Measurements from ENCODE around the gene GRB7. TPM values are rescaled to one million over a fixed set of nuclear protein-coding genes. Genes with fewer than 3 reads are reported as not detected.

Gene GRB7
- total RNA-seq, 1 donor from 2014 or later, result not detected

DNA sequence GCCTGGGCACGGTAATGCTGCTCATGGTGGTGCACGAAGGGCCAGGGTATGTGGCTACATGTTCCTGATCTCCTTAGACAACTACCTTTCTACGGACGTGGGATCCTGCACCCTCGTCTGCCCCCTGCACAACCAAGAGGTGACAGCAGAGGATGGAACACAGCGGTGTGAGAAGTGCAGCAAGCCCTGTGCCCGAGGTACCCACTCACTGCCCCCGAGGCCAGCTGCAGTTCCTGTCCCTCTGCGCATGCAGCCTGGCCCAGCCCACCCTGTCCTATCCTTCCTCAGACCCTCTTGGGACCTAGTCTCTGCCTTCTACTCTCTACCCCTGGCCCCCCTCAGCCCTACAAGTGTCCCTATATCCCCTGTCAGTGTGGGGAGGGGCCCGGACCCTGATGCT is 25.9 kb upstream of the GRB7 start:
- DNase-seq (ENCODE audit: low read depth, low spot score), result no peak
- Mint-ChIP-seq H3K9me3 (no peaks in the 10 kb centered on the region), H3K36me3 (ENCODE audit: low read depth) (no peaks in the 10 kb centered on the region), H3K27me3 (ENCODE audit: low read depth) (no peaks in the 10 kb centered on the region), H3K27ac (ENCODE audit: unreplicated experiment) (no peak overlapping the region), H3K4me1 (no peaks in the 10 kb centered on the region), H3K4me3 (no peak overlapping the region)
- TF ChIP-seq, protein P1, sequence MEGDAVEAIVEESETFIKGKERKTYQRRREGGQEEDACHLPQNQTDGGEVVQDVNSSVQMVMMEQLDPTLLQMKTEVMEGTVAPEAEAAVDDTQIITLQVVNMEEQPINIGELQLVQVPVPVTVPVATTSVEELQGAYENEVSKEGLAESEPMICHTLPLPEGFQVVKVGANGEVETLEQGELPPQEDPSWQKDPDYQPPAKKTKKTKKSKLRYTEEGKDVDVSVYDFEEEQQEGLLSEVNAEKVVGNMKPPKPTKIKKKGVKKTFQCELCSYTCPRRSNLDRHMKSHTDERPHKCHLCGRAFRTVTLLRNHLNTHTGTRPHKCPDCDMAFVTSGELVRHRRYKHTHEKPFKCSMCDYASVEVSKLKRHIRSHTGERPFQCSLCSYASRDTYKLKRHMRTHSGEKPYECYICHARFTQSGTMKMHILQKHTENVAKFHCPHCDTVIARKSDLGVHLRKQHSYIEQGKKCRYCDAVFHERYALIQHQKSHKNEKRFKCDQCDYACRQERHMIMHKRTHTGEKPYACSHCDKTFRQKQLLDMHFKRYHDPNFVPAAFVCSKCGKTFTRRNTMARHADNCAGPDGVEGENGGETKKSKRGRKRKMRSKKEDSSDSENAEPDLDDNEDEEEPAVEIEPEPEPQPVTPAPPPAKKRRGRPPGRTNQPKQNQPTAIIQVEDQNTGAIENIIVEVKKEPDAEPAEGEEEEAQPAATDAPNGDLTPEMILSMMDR (conservative IDR thresholded peaks at IDR 0.05), result no peak

DNA sequence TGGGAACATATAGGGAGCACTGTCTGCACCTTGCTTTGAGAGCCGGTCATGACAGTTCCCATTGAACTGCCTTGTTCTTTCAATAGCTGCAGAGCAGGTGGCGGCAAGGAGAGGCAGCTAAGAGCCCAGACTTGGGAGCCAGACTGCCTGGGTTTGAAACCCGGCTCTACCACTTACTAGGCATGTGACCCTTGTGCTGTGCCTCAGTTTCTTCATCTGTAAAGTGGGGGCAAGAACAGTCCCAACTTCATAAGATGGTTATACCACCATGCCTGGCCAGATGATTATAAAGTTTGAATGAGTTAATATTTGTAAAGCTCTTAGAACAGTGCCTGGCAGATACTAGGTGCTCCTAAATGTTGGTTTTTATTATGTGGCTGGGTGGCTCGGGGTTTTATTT is 23.5 kb upstream of the GRB7 start:
- Mint-ChIP-seq H3K27ac (ENCODE audit: unreplicated experiment) (no peak overlapping the region), H3K36me3 (ENCODE audit: low read depth) (no peaks in the 10 kb centered on the region), H3K4me3 (no peak overlapping the region), H3K9me3 (no peaks in the 10 kb centered on the region), H3K4me1 (no peaks in the 10 kb centered on the region), H3K27me3 (ENCODE audit: low read depth) (no peaks in the 10 kb centered on the region)
- TF ChIP-seq, protein P1 (conservative IDR thresholded peaks at IDR 0.05), result no peak
- DNase-seq (ENCODE audit: low read depth, low spot score), result no peak

DNA sequence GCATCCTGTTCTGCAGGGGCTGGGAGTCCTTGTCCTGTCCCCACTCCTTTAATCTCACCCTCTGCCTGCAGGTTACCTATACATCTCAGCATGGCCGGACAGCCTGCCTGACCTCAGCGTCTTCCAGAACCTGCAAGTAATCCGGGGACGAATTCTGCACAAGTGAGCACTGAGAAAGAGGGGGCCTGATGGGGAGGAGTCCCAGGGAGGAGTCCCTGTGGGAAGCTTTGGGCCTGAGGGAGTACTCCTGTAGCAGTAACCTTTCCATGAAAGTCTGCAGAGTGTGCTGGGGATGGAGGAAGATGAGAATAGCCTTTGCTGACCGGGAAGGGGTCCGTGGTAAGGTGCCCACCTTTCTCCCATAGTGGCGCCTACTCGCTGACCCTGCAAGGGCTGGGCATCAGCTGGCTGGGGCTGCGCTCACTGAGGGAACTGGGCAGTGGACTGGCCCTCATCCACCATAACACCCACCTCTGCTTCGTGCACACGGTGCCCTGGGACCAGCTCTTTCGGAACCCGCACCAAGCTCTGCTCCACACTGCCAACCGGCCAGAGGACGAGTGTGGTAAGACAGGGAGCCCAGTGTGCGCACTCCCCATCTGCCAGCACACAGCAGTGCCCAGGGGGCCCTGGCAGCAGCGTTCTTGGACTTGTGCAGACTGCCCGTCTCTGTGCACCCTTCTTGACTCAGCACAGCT is 22.2 kb upstream of the GRB7 start:
- Mint-ChIP-seq H3K4me3 (no peak overlapping the region), H3K27ac (ENCODE audit: unreplicated experiment) (peak overlapping the region; percentile 43), H3K4me1 (no peaks in the 10 kb centered on the region), H3K27me3 (ENCODE audit: low read depth) (no peaks in the 10 kb centered on the region), H3K36me3 (ENCODE audit: low read depth) (peaks cover 3% of the 10 kb centered on the region), H3K9me3 (no peaks in the 10 kb centered on the region)
- DNase-seq (ENCODE audit: low read depth, low spot score), result no peak
- TF ChIP-seq, protein P1 (conservative IDR thresholded peaks at IDR 0.05), result no peak

DNA sequence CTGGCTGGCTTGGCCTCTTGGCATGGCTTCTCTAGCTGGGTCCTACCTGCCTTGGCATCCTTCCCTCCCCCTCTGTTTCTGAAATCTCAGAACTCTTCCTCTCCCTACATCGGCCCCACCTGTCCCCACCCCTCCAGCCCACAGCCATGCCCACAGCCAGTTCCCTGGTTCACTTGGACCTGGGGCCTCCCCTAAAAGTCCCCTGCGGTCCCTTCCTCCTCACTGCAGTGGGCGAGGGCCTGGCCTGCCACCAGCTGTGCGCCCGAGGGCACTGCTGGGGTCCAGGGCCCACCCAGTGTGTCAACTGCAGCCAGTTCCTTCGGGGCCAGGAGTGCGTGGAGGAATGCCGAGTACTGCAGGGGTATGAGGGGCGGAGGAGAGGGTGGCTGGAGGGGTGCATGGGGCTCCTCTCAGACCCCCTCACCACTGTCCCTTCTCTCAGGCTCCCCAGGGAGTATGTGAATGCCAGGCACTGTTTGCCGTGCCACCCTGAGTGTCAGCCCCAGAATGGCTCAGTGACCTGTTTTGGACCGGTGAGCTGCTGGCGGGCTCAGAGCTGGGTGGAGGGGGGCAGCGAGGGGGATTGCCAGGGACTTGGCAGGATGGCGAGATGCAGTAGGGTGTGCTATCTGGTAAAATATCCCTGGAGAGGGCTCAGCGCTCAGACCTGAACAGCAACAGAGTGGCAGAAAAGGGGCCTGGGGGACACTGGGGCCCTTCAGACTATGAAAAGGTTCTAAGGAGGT is 21.5 kb upstream of the GRB7 start:
- H3K4me3 Mint-ChIP-seq, result no peak overlapping the region
- peaks cover 3% of the 10 kb centered on the region for H3K36me3 Mint-ChIP-seq (ENCODE audit: low read depth)
- no peaks in the 10 kb centered on the region for H3K27me3 Mint-ChIP-seq (ENCODE audit: low read depth)
- H3K9me3 Mint-ChIP-seq, result no peaks in the 10 kb centered on the region
- no peaks in the 10 kb centered on the region for H3K4me1 Mint-ChIP-seq
- TF ChIP-seq, protein P1 (conservative IDR thresholded peaks at IDR 0.05), result no peak
- DNase-seq (ENCODE audit: low read depth, low spot score), result no peak
- no peak overlapping the region for H3K27ac Mint-ChIP-seq (ENCODE audit: unreplicated experiment)

DNA sequence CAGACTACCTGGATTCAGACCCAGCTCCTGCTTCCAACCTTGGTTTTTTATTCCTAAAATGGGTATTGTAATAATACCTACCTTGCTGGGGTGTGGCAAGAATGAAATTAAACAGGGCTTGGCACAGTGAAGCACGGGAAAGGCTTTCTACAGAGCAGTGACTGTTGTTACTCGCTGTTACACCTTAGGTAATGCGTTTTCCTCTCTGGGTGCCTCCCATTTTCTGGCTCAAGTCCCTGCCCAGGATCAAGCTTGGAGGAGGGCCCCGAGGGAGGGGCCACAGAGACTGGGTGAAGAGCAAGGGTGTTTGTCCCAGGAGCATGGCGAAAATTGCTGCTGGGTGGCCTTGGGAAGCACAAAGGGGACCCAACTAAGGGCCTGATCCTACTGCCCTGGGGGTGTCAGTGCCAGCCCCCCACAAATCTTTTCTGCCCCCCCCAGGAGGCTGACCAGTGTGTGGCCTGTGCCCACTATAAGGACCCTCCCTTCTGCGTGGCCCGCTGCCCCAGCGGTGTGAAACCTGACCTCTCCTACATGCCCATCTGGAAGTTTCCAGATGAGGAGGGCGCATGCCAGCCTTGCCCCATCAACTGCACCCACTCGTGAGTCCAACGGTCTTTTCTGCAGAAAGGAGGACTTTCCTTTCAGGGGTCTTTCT is 20.7 kb upstream of the GRB7 start:
- Mint-ChIP-seq H3K27ac (ENCODE audit: unreplicated experiment) (no peak overlapping the region), H3K4me1 (no peaks in the 10 kb centered on the region), H3K9me3 (no peaks in the 10 kb centered on the region), H3K27me3 (ENCODE audit: low read depth) (no peaks in the 10 kb centered on the region), H3K4me3 (no peak overlapping the region), H3K36me3 (ENCODE audit: low read depth) (peaks cover 3% of the 10 kb centered on the region)
- DNase-seq (ENCODE audit: low read depth, low spot score), result no peak
- TF ChIP-seq, protein P1 (conservative IDR thresholded peaks at IDR 0.05), result no peak
